ENCODE measurements around the gene HLA-DPA1. TPM values are rescaled to one million over a fixed set of nuclear protein-coding genes. Genes with fewer than 3 reads are reported as not detected.

Gene HLA-DPA1
- total RNA-seq, 4 donors from 2014 or later, result 2.2 to 77.8 (median 28.7) TPM

DNA sequence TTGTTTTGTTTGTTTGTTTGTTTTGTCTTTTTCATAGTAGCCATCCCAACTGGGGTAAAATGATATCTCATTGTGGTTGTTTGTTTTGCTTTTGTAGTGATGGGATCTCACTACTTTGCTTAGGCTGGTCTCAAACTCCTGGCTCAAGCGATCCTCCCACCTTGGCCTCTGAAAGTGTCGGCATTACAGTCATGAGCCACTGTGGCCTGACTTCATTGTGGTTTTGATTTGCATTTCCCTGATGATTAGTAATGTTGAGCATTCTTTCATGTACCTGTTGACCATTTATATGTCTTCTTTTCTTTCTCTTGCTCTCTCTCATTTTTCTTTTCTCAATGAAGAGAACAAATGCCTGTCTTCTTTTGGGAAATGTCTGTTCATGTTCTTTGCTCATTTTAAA is 33.3 kb downstream of the HLA-DPA1 start:
- intact Hi-C loops (cut with DNase I; ENCODE audit: low total_unique reads) (no loop called here), in situ Hi-C loops (cut with MboI; ENCODE audit: low pct_ligation_motif_present in 1 of 4, low pct_unique_long_range_greater_than_20kb in 1 of 4, low sequenced_read_pairs in 3 of 4) (no loop called here)
- TF ChIP-seq, protein P1, sequence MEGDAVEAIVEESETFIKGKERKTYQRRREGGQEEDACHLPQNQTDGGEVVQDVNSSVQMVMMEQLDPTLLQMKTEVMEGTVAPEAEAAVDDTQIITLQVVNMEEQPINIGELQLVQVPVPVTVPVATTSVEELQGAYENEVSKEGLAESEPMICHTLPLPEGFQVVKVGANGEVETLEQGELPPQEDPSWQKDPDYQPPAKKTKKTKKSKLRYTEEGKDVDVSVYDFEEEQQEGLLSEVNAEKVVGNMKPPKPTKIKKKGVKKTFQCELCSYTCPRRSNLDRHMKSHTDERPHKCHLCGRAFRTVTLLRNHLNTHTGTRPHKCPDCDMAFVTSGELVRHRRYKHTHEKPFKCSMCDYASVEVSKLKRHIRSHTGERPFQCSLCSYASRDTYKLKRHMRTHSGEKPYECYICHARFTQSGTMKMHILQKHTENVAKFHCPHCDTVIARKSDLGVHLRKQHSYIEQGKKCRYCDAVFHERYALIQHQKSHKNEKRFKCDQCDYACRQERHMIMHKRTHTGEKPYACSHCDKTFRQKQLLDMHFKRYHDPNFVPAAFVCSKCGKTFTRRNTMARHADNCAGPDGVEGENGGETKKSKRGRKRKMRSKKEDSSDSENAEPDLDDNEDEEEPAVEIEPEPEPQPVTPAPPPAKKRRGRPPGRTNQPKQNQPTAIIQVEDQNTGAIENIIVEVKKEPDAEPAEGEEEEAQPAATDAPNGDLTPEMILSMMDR (IDR thresholded peaks at IDR 0.05), result no peak
- TF ChIP-seq POLR2AphosphoS5 (IDR thresholded peaks at IDR 0.05) (no peak), EP300 (IDR thresholded peaks at IDR 0.05; ENCODE audit: low read depth) (no peak), POLR2A (IDR thresholded peaks at IDR 0.05) (no peak)
- Histone ChIP-seq H3K27ac (no peak overlapping the region), H3K4me3 (no peak overlapping the region), H3K9me3 (no peaks in the 10 kb centered on the region), H3K4me1 (no peaks in the 10 kb centered on the region), H3K36me3 (no peaks in the 10 kb centered on the region), H3K27me3 (peaks cover 12% of the 10 kb centered on the region)
- 69 to 72% methylated on average over 2 of the region's 2 CpGs for WGBS, 2 donors (ENCODE audit: low coverage in 1 of 2)
- DNase-seq, result no peak

DNA sequence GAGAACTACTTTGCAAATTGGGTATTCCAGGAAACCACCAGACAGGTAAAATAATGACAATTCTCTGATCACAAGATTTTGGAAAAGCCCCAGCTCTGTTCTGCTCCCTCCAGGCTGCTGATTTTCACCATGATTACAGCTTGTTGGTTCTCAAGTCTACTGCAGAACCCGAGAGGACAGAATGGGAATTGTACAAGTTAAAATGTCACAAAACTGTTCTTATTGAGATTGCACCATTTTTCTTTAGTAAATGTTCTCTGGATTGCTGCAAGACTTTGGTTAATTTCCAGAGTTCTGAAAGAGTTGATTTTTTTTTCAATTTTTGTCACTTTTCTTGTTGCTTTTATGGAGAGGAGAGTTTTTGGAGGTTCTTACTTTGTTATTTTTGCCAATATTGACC is 36.9 kb downstream of the HLA-DPA1 start:
- in situ Hi-C loops (cut with MboI; ENCODE audit: low pct_ligation_motif_present in 1 of 4, low pct_unique_long_range_greater_than_20kb in 1 of 4, low sequenced_read_pairs in 3 of 4), result no loop called here

DNA sequence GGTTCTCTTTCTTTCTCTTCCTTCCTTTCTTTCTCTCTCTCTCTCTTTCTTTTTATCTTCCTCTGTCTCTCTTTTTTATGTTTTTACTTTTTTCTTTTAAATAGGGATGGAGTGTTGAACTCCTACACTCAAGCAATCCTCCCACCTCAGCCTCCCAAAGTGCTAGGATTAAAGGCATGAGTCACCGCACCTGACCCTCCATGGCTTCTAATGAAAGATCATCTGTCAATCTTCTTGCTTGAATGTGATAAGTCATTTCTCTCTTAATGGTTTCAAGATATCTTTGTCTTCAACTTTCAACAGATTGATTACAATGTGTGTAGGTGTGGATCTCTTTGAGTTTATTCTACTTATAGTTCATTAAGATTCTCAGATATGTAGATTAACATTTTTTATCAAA is 38.9 kb downstream of the HLA-DPA1 start:
- Histone ChIP-seq H3K4me3 (no peak overlapping the region), H3K27ac (no peak overlapping the region), H3K4me1 (no peaks in the 10 kb centered on the region), H3K27me3 (peaks cover 30% of the 10 kb centered on the region), H3K9me3 (peaks cover 0 to 4% of the 10 kb centered on the region in 2 donors), H3K36me3 (no peaks in the 10 kb centered on the region)
- no peak for DNase-seq
- intact Hi-C loops (cut with DNase I; ENCODE audit: low total_unique reads) (no loop called here), in situ Hi-C loops (cut with MboI; ENCODE audit: low pct_ligation_motif_present in 1 of 4, low pct_unique_long_range_greater_than_20kb in 1 of 4, low sequenced_read_pairs in 3 of 4) (no loop called here)
- WGBS, 2 donors (ENCODE audit: low coverage in 1 of 2), result 100% methylated on average over 1 of the region's 1 CpG; no CpG with 5 or more reads in 1 of the 2 donors
- TF ChIP-seq, protein P1 (IDR thresholded peaks at IDR 0.05), result no peak
- no peak for TF ChIP-seq POLR2AphosphoS5 (IDR thresholded peaks at IDR 0.05)
- no peak for TF ChIP-seq EP300 (IDR thresholded peaks at IDR 0.05; ENCODE audit: low read depth)
- TF ChIP-seq POLR2A (IDR thresholded peaks at IDR 0.05), result no peak

More for the DNA sequence above, 36.9 kb downstream of the HLA-DPA1 start:
- Histone ChIP-seq H3K4me3 (no peak overlapping the region), H3K4me1 (no peaks in the 10 kb centered on the region), H3K27ac (no peak overlapping the region), H3K9me3 (peaks cover 0 to 4% of the 10 kb centered on the region in 2 donors), H3K36me3 (no peaks in the 10 kb centered on the region), H3K27me3 (peaks cover 35% of the 10 kb centered on the region)
- intact Hi-C loops (cut with DNase I; ENCODE audit: low total_unique reads), result no loop called here
- WGBS, 2 donors (ENCODE audit: low coverage in 1 of 2), result 60 to 75% methylated on average over 1 of the region's 1 CpG
- DNase-seq, result no peak
- TF ChIP-seq EP300 (IDR thresholded peaks at IDR 0.05; ENCODE audit: low read depth), result no peak
- TF ChIP-seq, protein P1 (IDR thresholded peaks at IDR 0.05), result no peak
- no peak for TF ChIP-seq POLR2A (IDR thresholded peaks at IDR 0.05)
- no peak for TF ChIP-seq POLR2AphosphoS5 (IDR thresholded peaks at IDR 0.05)

DNA sequence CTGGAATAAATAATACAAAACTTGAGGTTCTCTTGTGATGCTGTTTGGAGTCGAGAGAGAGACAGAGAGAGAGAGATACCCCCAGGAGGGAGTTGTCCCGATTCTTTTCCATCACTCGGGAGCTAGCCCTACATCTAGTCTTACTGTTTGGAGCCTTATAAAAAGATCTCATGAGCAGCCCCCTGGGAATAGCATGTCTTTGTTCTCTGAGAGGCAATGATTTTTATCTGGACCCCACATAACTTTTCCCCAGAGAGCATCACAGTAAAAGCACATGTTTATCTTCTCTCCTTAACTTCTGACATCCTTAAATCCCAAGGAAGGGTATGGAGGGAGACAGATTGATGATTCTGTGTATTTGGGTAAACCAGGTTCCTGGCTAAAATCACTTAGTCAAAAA is 43.2 kb downstream of the HLA-DPA1 start:
- Histone ChIP-seq H3K27ac (peak overlapping the region in 2 of 4 donors; percentile 52 to 72), H3K9me3 (peaks cover 0 to 4% of the 10 kb centered on the region in 2 donors), H3K4me3 (no peak overlapping the region), H3K4me1 (no peaks in the 10 kb centered on the region), H3K36me3 (no peaks in the 10 kb centered on the region), H3K27me3 (peaks cover 26% of the 10 kb centered on the region)
- in situ Hi-C loops (cut with MboI; ENCODE audit: low pct_ligation_motif_present in 1 of 4, low pct_unique_long_range_greater_than_20kb in 1 of 4, low sequenced_read_pairs in 3 of 4) (no loop called here), intact Hi-C loops (cut with DNase I; ENCODE audit: low total_unique reads) (no loop called here)
- TF ChIP-seq EP300 (IDR thresholded peaks at IDR 0.05; ENCODE audit: low read depth), result no peak
- TF ChIP-seq, protein P1 (IDR thresholded peaks at IDR 0.05), result no peak
- no peak for TF ChIP-seq POLR2A (IDR thresholded peaks at IDR 0.05)
- TF ChIP-seq POLR2AphosphoS5 (IDR thresholded peaks at IDR 0.05), result no peak
- DNase-seq, result no peak
- 24 to 47% methylated on average over 3 of the region's 3 CpGs for WGBS, 2 donors (ENCODE audit: low coverage in 1 of 2)
